AG09319 (cell line): ENCODE data around the gene SLIT3.
"Not testable (repeated sequence)": the region's sequence is repeated elsewhere in the genome, so short reads cannot be mapped to it uniquely, and the experiment has no call there.

ENCODE experiments used
- DNase-seq: peaks from one replicate; pipeline ENCODE4 v3.0.0-alpha.2; 2010; ENCODE audit warnings: low read depth; ENCODE audit errors: extremely low read depth
- CTCF ChIP-seq: IDR thresholded peaks from 2 replicates; pipeline ENCODE4 v1.5.1; 2011; ENCODE audit warnings: low read depth, mild to moderate bottlenecking, inconsistent platforms, low read length, moderate library complexity

SLIT3 gene

DNA sequence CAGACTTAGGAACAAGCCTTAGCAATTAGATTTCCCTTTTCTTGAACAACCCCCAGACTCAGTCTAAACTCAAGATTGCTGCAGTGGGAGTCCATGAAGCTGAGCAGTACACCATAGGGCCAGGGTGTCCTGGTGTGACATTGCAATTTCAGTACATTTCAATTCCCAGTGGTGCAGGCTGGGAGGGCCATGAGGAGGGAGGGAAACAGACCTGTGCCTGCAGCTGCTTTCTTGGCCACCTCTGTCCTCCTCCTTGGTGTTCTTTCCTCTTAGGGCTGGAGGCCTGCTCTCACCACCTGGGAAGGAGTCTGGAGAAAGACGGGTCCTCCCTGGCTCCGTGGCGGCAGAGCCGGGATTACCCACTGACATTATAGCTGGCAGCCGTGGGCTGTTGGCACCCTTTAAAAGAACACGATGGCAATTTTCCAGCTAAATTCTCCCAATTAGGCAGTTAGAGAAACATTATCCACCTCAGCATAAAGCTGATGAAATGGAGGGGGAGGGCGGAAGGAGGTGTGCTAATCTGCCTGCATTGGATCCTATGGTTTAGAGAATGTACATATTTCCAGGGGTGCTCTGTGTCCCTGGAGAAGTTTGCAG is 186.4 kb downstream of the SLIT3 start:
- no peak for DNase-seq
- no peak for TF ChIP-seq CTCF

GRCh38 chr5:169112016-169112415 is 188.9 kb downstream of the SLIT3 start:
- no peak for TF ChIP-seq CTCF
- DNase-seq = no peak

GRCh38 chr5:169106911-169107706 is 193.8 kb downstream of the SLIT3 start:
- no peak for DNase-seq
- TF ChIP-seq CTCF = no peak

DNA sequence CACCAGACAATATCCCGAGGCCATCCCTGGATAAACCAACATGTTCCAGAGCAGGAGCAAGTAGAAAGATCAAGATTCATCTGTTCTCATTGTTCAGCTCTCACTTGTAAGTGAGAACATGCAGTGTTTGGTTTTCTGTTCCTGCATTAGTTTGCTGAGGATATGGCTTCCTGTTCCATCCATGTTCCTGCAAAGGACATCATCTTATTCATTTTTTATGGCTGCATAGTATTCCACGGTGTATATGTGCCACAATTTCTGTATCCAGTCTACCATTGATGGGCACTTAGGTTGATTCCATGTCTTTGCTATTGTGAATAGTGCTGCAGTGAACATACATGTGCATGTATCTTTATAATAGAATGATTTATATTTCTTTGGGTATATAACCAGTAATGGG is 195.4 kb downstream of the SLIT3 start:
- DNase-seq = not testable (repeated sequence)

DNA sequence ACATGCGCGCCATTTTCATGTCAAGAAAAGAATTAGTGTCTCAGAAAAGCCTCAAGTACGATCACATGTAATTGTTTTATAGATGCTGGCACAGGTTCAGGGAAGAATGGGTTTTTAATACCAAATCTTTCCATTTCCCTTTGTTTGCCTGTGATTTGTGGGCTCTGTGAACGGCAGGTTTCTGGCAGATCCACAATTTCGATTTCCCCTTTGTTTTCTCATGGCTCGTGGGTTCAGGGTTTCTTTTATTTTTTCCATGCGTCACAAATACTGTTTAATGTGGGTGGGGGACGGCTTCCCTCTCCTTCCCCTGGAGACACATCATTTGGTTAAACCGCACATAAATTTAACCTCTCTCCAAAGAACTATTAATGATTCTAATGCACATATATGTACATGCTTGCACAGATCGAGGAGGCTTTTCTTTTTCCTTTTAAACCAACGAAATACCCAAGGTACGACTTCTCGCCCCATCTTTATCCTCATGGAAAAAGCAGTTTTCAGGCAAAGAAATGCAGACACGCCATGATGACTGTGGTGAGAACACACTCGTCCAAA is 195.9 kb downstream of the SLIT3 start:
- no peak for TF ChIP-seq CTCF
- DNase-seq = no peak

- DNase-seq = no peak
- no peak for TF ChIP-seq CTCF
These were observed 197.3 kb downstream of the SLIT3 start for GRCh38 chr5:169103586-169104181.

- no peak for DNase-seq
- TF ChIP-seq CTCF = no peak
These were observed 199.0 kb downstream of the SLIT3 start for GRCh38 chr5:169101966-169102365.
